ENCODE results near the gene ERCC8. TPM values are rescaled to one million over a fixed set of nuclear protein-coding genes. Genes with fewer than 3 reads are reported as not detected.

ERCC8 gene
- total and polyA plus RNA-seq, 2 of the 13 experiments (the other 11 are each of a cell fraction or from before 2014, with no cell fraction given): 24.4 to 35.2 TPM

DNA sequence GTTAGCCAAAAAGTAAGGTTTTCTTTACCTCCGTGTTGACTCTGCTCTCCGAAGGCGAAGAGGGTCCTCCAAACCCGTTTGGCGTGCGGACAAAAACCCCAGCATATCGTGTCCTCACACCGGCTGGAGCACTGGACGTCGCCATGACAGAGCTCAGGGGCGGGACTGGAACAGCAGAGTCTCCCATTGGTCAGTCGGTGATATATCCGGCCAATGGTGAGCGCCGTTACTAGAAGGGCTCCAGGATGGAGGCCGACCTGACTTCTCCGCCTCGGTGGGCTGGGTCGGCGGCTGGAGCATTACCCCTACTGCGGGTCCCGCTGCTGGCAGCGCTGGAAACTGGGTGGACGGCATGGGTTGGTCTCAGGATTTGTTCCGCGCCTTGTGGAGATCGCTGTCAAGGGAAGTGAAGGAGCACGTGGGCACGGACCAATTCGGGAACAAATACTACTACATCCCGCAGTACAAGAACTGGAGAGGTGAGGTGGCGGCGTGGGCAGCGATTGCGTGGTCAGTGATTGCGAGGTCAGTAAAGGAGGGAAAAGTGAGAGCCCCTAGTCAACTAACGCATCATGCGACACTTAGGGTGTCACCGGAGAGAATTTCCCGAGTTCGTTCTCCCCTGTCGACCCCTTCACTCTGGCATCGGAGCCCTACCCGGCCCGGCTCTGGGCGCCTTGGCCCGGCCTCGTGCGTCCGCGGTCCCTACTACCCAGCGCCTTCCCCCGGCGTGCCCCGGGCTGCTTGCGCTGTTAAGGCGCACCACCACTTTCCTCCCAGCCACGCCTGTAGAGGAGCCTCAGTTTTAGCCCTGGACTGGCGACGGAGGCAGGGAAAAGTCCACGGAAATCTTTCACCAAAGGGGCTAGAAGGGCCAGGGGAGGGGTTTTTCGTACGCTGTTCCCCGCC is at the start of gene ERCC8, which contains the start of gene NDUFAF2 (continued):
- TF ChIP-seq, protein P1, sequence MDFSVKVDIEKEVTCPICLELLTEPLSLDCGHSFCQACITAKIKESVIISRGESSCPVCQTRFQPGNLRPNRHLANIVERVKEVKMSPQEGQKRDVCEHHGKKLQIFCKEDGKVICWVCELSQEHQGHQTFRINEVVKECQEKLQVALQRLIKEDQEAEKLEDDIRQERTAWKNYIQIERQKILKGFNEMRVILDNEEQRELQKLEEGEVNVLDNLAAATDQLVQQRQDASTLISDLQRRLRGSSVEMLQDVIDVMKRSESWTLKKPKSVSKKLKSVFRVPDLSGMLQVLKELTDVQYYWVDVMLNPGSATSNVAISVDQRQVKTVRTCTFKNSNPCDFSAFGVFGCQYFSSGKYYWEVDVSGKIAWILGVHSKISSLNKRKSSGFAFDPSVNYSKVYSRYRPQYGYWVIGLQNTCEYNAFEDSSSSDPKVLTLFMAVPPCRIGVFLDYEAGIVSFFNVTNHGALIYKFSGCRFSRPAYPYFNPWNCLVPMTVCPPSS (IDR thresholded peaks at IDR 0.05): no peak
- no peak for TF ChIP-seq ZNF3 (CRISPR knock-in tag; IDR thresholded peaks at IDR 0.05)
- TF ChIP-seq ATF7 (IDR thresholded peaks at IDR 0.05): no peak
- TF ChIP-seq ATF7 (CRISPR knock-in tag; IDR thresholded peaks at IDR 0.05): no peak; the same call in 1 of the 2 replicates
- peak; percentile 7; the same call in 1 of the 2 replicates for TF ChIP-seq ZNF768 (CRISPR knock-in tag; IDR thresholded peaks at IDR 0.05)
- no peak for TF ChIP-seq ARNT (IDR thresholded peaks at IDR 0.05)
- no peak for TF ChIP-seq ZNF552 (CRISPR knock-in tag; IDR thresholded peaks at IDR 0.05; ENCODE audit: borderline replicate concordance)
- TF ChIP-seq SMARCC2 (IDR thresholded peaks at IDR 0.05): no peak
- TF ChIP-seq, protein P2, sequence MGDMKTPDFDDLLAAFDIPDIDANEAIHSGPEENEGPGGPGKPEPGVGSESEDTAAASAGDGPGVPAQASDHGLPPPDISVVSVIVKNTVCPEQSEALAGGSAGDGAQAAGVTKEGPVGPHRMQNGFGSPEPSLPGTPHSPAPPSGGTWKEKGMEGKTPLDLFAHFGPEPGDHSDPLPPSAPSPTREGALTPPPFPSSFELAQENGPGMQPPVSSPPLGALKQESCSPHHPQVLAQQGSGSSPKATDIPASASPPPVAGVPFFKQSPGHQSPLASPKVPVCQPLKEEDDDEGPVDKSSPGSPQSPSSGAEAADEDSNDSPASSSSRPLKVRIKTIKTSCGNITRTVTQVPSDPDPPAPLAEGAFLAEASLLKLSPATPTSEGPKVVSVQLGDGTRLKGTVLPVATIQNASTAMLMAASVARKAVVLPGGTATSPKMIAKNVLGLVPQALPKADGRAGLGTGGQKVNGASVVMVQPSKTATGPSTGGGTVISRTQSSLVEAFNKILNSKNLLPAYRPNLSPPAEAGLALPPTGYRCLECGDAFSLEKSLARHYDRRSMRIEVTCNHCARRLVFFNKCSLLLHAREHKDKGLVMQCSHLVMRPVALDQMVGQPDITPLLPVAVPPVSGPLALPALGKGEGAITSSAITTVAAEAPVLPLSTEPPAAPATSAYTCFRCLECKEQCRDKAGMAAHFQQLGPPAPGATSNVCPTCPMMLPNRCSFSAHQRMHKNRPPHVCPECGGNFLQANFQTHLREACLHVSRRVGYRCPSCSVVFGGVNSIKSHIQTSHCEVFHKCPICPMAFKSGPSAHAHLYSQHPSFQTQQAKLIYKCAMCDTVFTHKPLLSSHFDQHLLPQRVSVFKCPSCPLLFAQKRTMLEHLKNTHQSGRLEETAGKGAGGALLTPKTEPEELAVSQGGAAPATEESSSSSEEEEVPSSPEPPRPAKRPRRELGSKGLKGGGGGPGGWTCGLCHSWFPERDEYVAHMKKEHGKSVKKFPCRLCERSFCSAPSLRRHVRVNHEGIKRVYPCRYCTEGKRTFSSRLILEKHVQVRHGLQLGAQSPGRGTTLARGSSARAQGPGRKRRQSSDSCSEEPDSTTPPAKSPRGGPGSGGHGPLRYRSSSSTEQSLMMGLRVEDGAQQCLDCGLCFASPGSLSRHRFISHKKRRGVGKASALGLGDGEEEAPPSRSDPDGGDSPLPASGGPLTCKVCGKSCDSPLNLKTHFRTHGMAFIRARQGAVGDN (CRISPR knock-in tag; IDR thresholded peaks at IDR 0.05): peak; percentile 94
- TF ChIP-seq, protein P3, sequence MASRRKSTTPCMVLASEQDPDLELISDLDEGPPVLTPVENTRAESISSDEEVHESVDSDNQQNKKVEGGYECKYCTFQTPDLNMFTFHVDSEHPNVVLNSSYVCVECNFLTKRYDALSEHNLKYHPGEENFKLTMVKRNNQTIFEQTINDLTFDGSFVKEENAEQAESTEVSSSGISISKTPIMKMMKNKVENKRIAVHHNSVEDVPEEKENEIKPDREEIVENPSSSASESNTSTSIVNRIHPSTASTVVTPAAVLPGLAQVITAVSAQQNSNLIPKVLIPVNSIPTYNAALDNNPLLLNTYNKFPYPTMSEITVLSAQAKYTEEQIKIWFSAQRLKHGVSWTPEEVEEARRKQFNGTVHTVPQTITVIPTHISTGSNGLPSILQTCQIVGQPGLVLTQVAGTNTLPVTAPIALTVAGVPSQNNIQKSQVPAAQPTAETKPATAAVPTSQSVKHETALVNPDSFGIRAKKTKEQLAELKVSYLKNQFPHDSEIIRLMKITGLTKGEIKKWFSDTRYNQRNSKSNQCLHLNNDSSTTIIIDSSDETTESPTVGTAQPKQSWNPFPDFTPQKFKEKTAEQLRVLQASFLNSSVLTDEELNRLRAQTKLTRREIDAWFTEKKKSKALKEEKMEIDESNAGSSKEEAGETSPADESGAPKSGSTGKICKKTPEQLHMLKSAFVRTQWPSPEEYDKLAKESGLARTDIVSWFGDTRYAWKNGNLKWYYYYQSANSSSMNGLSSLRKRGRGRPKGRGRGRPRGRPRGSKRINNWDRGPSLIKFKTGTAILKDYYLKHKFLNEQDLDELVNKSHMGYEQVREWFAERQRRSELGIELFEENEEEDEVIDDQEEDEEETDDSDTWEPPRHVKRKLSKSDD (CRISPR knock-in tag; IDR thresholded peaks at IDR 0.05; ENCODE audit: low read depth): no peak; the same call in 1 of the 2 replicates
- no peak for TF ChIP-seq ZNF792 (CRISPR knock-in tag; IDR thresholded peaks at IDR 0.05)
- TF ChIP-seq HCFC1 (IDR thresholded peaks at IDR 0.05; ENCODE audit: low read depth, low read length): no peak
- peak; percentile 45; the same call in 1 of the 2 replicates for TF ChIP-seq ZNF709 (CRISPR knock-in tag; IDR thresholded peaks at IDR 0.05)
- TF ChIP-seq MAFK (conservative IDR thresholded peaks at IDR 0.05 in 1 of 2, IDR thresholded peaks at IDR 0.05 in 1 of 2; ENCODE audit: low read length in 2 of 2): no peak
- no peak for TF ChIP-seq ZNF335 (CRISPR knock-in tag; IDR thresholded peaks at IDR 0.05)
- TF ChIP-seq, protein P4, sequence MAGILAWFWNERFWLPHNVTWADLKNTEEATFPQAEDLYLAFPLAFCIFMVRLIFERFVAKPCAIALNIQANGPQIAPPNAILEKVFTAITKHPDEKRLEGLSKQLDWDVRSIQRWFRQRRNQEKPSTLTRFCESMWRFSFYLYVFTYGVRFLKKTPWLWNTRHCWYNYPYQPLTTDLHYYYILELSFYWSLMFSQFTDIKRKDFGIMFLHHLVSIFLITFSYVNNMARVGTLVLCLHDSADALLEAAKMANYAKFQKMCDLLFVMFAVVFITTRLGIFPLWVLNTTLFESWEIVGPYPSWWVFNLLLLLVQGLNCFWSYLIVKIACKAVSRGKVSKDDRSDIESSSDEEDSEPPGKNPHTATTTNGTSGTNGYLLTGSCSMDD (CRISPR knock-in tag; IDR thresholded peaks at IDR 0.05): no peak
- TF ChIP-seq ZNF225 (CRISPR knock-in tag; IDR thresholded peaks at IDR 0.05): no peak
- TF ChIP-seq, protein P5, sequence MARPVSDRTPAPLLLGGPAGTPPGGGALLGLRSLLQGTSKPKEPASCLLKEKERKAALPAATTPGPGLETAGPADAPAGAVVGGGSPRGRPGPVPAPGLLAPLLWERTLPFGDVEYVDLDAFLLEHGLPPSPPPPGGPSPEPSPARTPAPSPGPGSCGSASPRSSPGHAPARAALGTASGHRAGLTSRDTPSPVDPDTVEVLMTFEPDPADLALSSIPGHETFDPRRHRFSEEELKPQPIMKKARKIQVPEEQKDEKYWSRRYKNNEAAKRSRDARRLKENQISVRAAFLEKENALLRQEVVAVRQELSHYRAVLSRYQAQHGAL (CRISPR knock-in tag; IDR thresholded peaks at IDR 0.05; ENCODE audit: not compliant biosample characterization): no peak
- no peak for TF ChIP-seq ZNF260 (CRISPR knock-in tag; IDR thresholded peaks at IDR 0.05; ENCODE audit: borderline replicate concordance, low read depth)
- peak; percentile 87 for TF ChIP-seq POGZ (CRISPR knock-in tag; IDR thresholded peaks at IDR 0.05)
